Activated CD4-positive, alpha-beta T cell treated with anti-CD3 and anti-CD28 coated beads, Interleukin-10, Interleukin-2, amounts not matched to agents 100 ng/mL and 50 ng/mL, durations not matched to agents 16 hours and 8 hours (primary cell): Measurements from ENCODE around the gene WEE1.
A peak's percentile ranks its signal among the peaks of the same experiment; 100 is the strongest.

Source experiments
- DNase-seq: peaks from one replicate; pipeline ENCODE4 v3.0.0-alpha.2; 2020

WEE1 gene

GRCh38 chr11:9567401-9567800, 6.1 kb upstream of the WEE1 start:
- no peak for DNase-seq

GRCh38 chr11:9568161-9568853, 5.2 kb upstream of the WEE1 start:
- DNase-seq, result no peak

- peak; percentile 56 for DNase-seq
Measured at GRCh38 chr11:9568854-9569587, 4.4 kb upstream of the WEE1 start.

GRCh38 chr11:9569588-9570164, 3.8 kb upstream of the WEE1 start:
- DNase-seq, result no peak

- no peak for DNase-seq
Measured at GRCh38 chr11:9570313-9571025, 3.0 kb upstream of the WEE1 start.

GRCh38 chr11:9571071-9571762, 2.3 kb upstream of the WEE1 start:
- no peak for DNase-seq

- no peak for DNase-seq
Measured at GRCh38 chr11:9571763-9572115, 1.7 kb upstream of the WEE1 start.

- peak; percentile 34 for DNase-seq
Measured at GRCh38 chr11:9573775-9574621, 528 bp downstream of the WEE1 start.

GRCh38 chr11:9574622-9575259, 1.3 kb downstream of the WEE1 start:
- DNase-seq, result peak; percentile 33

GRCh38 chr11:9575260-9576240, 2.1 kb downstream of the WEE1 start:
- peak; percentile 42 for DNase-seq

GRCh38 chr11:9576701-9577381, 3.4 kb downstream of the WEE1 start:
- DNase-seq, result peak; percentile 24

GRCh38 chr11:9577556-9577955, 4.1 kb downstream of the WEE1 start:
- peak; percentile 35 for DNase-seq

GRCh38 chr11:9580894-9581293, 7.4 kb downstream of the WEE1 start:
- DNase-seq, result no peak

GRCh38 chr11:9581556-9582161, 8.2 kb downstream of the WEE1 start:
- no peak for DNase-seq

GRCh38 chr11:9590717-9591116, 17.2 kb downstream of the WEE1 start:
- no peak for DNase-seq

- DNase-seq, result no peak
Measured at GRCh38 chr11:9594267-9595046, 21.0 kb downstream of the WEE1 start.

GRCh38 chr11:9596926-9597464, 23.5 kb downstream of the WEE1 start:
- no peak for DNase-seq

GRCh38 chr11:9600166-9600565, 26.7 kb downstream of the WEE1 start:
- no peak for DNase-seq
